GM18909 (cell line): ENCODE results near the gene FXYD6.

Source experiments
- ATAC-seq: cut with Tn5 transposase; IDR thresholded peaks from one replicate; pipeline ENCODE4 v1.9.1; 2021; ENCODE audit warnings: mild to moderate bottlenecking; ENCODE audit not compliant: unreplicated experiment, poor library complexity

The FXYD6 gene

GRCh38 chr11:117833401-117833891 lies 43.0 kb downstream of the FXYD6 start:
- no peak for ATAC-seq

GRCh38 chr11:117832511-117832910 lies 43.9 kb downstream of the FXYD6 start:
- ATAC-seq = no peak

GRCh38 chr11:117831661-117832415 lies 44.6 kb downstream of the FXYD6 start:
- ATAC-seq = no peak

DNA sequence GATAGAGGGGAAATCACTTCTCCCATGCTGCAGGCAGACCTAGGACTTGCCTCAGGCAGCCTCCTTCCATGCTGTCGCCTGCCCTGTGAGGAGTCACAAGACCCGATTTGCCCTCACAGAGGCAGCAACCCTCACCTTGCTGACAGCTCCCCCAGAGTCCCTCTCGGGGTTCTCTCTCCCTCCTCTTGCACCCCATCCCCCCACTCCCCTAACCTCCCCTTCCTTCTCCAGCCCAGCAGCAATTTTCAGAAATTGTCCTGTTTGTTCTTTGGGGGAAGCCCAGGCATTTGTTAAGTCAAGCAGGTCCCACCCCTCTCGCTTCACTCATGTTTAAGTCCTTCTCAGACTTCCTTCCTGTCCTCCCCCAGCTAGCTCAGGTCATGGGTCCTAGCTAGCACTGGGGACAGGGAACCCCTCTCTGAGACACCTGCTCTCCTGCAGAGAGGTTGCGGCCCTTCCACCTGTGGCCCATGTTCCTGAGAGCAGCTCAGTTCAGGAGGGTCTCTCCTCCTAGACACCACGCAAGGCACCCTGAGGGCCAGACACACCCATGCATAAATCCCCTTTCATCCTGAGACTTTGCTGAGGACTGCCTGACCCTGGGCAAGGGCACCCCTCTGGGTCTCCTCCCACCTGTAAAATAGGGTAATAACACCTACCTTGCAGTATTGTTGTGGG lies 45.6 kb downstream of the FXYD6 start:
- ATAC-seq = no peak

DNA sequence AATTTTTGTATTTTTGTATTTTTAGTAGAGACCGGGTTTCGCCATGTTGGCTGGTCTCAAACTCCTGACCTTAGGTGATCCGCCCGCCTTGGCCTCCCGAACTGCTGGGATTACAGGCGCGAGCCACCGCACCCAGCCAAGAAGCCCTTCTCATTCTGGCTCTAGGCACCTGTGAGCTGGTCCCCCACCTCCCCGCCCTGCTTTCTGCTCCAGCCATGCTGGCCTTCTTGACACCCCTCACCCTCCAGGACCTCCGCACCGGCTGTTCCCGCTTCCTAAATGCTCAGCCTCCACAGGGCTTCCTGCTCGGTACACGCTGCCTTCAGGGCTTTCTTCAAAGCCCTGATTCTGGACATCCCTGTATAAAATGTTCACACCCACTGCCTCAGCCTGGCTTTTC lies 46.4 kb downstream of the FXYD6 start:
- ATAC-seq = no peak

GRCh38 chr11:117829369-117829725 lies 47.1 kb downstream of the FXYD6 start:
- no peak for ATAC-seq

DNA sequence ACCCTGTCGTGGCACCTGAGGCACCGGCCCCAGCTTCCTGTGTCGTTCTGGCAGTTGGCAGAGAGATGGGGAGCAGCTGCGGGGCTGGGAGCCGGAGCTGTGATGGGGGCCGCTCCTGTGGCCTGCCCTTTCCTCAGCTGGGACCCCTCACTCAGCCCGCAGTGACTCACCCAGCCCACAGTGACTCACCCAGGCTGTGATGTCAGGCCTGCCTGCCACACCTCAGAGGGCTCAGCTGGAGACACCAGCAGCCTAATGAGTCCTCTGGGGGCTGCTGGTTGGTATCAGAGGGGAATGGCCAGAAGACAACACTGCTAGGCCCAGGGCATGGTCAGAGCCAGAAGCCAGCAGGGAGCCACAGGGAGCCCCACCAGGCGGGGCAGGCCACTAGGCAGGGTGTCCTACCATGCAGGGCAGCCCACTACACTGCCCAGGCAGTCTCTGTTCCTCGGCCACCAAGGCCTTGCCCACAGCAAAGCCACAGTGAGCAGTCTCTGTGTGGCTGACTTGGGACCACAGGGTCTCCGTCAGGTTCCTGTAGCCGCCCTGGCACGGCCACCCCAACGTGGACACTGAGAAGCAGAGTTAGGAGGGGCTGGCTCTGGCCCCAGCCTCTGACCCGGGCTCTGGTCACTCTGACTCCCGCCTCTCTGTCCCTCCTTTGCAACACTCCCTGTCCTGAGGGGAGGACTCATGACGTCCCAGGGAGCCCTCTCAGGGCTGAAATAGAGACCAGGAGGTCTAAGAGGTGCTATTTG lies 47.7 kb downstream of the FXYD6 start:
- peak; percentile 59 for ATAC-seq

DNA sequence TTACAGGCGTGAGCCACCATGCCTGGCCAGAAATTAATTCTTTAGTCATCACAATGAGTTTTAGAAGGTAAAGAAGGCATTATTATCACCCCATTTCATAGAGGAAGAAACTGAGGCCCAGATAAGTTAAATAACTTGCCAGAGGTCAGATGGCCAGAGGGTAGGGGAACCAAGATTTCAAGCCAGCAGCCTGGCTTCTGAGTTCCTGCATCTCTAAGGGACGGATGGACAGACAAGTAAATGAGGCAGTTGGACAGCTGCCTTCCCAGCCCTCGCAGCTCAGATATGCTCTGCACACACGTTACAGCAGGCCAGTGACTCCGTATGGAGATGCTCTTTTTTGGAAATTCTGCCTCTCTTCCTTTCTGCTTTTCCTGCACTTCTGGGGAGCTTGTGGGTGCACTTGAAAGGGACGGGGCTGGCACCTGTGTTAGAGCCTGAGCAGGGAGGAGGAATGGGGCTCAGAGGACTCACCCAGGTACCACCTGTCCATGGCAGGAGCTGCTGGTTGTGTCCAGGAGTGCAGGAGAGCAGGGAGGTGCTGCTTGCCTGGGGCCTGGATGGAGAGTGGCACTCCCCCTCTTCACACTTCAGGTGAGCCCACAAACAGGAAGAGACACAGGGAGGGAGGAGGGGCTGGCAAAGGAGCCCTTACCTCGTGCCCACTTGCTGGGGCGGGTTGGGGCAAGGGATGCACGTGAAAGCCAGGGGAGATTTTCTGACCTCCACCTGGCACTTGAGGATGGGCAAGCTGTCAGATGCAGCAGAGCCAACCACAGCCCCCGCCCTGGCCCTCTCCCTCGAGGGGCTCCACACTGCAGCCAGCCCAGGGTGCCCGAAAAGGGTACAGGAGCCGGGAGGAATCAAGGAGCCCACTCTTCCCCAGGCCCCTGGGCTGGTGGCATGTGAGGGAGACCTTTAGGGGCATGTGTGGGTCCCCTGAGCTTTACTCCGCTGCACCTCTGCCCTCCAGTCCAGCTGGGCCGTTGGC lies 48.6 kb downstream of the FXYD6 start:
- no peak for ATAC-seq

DNA sequence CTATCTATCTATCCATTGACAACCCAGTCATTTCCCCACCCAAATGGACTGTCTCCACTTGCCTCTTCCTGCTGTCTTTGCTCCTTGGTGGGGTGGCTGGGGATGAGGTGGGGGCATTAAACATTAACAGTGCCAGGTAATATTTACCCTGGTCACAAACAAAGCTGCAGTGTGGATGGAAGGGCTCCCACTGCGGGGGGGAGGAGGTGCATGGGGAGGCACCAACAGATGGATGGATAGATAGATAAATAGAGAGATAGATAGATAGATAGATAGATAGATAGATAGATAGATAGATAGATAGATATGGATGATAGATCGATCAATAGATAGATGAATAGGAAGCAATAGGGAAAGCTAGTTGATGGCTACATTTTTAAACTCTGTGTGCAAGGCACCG lies 49.6 kb downstream of the FXYD6 start:
- no peak for ATAC-seq

- ATAC-seq = no peak
These were observed 50.3 kb downstream of the FXYD6 start for GRCh38 chr11:117826190-117826570.

GRCh38 chr11:117825538-117826189 lies 50.8 kb downstream of the FXYD6 start:
- no peak for ATAC-seq

DNA sequence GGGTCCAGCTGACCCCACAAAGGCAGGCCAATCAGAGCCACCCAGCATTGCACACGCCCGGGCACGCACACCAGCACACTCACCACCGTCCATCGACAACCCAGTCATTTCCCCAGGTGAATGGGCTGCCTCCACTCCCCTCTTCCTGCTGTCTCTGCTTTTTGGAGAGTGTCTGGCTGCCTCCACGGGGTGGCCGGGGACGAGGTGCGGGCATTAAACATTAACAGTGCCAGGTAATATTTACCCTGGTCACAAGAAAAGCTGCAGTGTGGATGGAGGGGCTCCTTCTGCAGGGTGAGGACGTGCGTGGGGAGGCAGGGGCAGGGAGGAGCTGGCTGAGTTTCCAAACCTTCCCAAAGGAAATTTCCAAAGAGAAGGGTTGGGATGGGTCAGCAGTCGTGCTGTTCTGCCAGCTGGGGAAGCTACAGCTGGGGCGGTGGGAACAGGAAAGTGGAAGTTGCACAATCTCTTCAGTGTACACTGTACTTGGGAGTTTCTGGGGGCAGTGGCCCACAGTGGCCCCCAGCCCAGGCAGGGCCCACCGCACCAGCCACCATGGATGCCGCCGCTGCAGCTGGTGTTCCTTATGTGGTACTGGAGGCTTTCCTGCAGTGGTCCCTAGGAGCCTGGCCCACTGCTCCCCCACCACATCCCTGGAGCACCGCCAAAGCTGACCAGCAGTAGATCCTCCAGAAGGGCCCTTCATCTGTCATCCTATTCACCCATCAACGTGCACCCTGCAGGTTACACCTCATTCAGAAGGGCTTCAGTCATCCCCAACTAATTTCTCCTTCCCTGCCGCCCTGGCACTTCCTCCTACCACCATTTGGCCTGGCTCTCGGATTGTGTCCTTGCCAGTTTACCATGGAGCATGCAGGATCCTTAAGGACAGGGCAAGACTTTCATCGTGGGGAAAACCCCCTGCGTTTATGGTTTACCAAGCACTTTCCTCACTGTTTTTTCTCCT lies 51.6 kb downstream of the FXYD6 start, which contains the start of gene FXYD2:
TSS of gene FXYD2 (minus strand) at position 174 of the 967 bp plus-strand sequence. CDS start at position 108, 66 bp downstream.
- ATAC-seq = no peak

GRCh38 chr11:117823946-117824420 lies 52.5 kb downstream of the FXYD6 start:
- ATAC-seq = no peak

GRCh38 chr11:117823294-117823945 lies 53.0 kb downstream of the FXYD6 start:
- no peak for ATAC-seq

DNA sequence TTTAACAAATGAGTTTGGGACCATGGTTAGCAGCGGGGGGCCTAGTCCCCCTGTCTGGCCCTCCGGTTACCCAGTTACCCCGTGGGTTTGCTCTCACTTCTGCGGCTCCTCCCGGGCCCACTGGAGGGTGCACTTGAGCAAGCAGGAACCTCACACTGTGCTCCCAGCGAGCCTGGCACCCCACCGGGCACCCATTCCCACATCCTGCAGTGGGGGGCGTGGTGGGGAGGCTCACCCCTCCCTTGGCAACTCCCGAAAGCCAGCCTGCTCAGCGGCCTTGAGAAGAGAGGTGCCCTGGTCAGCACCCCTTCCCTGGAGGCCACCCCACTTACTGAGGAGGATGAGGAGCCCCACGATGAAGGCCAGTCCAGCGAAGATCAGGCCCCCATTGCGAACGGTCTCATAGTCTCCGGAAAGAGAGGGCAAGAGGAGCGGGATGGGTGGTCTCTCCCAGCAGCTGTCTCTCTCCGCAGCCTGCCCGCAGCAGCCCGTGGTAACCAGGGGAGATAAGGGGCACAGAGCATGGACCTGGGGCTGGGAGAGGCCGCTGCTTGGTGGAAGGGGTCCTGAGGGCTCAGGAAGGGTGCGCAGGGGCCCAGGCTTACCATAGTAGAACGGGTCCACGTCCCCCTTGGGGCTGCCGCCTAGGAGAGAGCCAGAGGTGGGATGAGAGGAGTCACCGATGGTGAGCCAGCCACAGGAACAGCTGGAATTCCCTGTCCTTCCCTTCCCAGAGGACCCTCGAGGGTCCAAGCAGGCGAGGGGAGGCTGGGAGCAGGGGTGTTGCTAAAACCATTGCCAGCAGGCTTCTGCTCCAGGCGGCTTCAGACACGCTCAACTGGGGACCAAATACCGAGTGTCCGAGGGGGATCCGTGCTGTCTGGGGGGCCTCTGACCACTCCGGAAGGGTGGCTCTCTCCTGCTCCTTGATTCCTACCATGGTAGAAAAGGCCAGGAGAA lies 54.1 kb downstream of the FXYD6 start:
- ATAC-seq = no peak

- ATAC-seq = no peak
These were observed 55.0 kb downstream of the FXYD6 start for GRCh38 chr11:117821431-117821830.
